AG04449 (cell line): ENCODE results near the gene ATG4D.
A peak's percentile ranks its signal among the peaks of the same experiment; 100 is the strongest.

Experiments
- CTCF ChIA-PET: fragments of 350-600 bp; formaldehyde crosslinking; extraction: SDS; loops from one replicate; lab custom pipeline; 2021; ENCODE audit warnings: antibody characterized with exemption; lab: Yijun Ruan, JAX
- POLR2A ChIA-PET: fragments of 400-600, 350-600 bp; formaldehyde crosslinking; extraction: SDS; loops from one replicate; lab custom pipeline; 2020; ENCODE audit warnings: antibody characterized with exemption, inconsistent platforms; lab: Yijun Ruan, JAX
- DNase-seq: peaks from one replicate; pipeline ENCODE4 v3.0.0-alpha.2; 2010; ENCODE audit warnings: low read depth, low spot score
- H3K4me3 ChIP-seq: 2 replicates; pipeline ENCODE4 v1.5.1; 2011; ENCODE audit warnings: low read depth, mild to moderate bottlenecking, control low read depth, low read length
- CTCF ChIP-seq: IDR thresholded peaks from one replicate; pipeline ENCODE4 v1.5.1; 2011; ENCODE audit warnings: mild to moderate bottlenecking, moderate library complexity, low read length, control low read depth, inconsistent platforms; ENCODE audit not compliant: insufficient read depth; ENCODE audit errors: missing control alignments

The ATG4D gene

DNA sequence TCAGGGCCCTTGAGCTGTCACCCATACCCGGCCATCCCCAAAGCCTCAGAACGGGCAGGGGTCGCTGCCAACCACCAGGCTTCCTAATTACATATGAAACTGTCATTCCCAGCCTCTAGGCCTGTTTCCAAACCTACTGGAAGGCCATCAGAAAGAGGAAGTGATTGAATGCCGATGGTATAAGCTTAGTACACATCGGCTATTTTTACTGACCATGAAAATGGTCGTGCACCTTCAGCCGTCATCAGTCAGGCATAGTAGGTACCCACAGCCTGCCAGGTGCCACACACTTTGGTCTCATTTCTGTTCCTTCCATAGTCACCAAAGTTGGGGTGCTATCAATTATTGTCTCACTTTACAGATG, 11.9 kb downstream of the ATG4D start:
- H3K4me3 ChIP-seq: no peak overlapping the region
- CTCF ChIA-PET: interaction anchor here (0.9 to 1.5 kb wide), 6 partner anchors 10 to 89 kb away, joined by 3 to 6 read pairs (median 3); partner anchors contain the start of gene KRI1
- POLR2A ChIA-PET: no interaction called here
- DNase-seq: no peak
- no peak for TF ChIP-seq CTCF

GRCh38 chr19:10557603-10558197, 14.0 kb downstream of the ATG4D start:
- DNase-seq: no peak
- TF ChIP-seq CTCF: no peak
- ChIA-PET POLR2A (interaction anchor here (0.7 kb wide), 1 partner anchor 32 kb away, joined by 3 read pairs; no protein-coding TSS in a partner anchor), CTCF (interaction anchor here (0.6 kb wide), 1 partner anchor 160 kb away, joined by 3 read pairs; no protein-coding TSS in a partner anchor)
- H3K4me3 ChIP-seq: no peak overlapping the region

- DNase-seq: no peak
- POLR2A ChIA-PET: no interaction called here
- TF ChIP-seq CTCF: no peak
- CTCF ChIA-PET: interaction anchor here (1.3 to 3.8 kb wide), 3 partner anchors 9 to 144 kb away, joined by 3 to 14 read pairs (median 4); no protein-coding TSS in a partner anchor
- H3K4me3 ChIP-seq: no peak overlapping the region
These were observed 16.4 kb downstream of the ATG4D start for GRCh38 chr19:10560154-10560553.

DNA sequence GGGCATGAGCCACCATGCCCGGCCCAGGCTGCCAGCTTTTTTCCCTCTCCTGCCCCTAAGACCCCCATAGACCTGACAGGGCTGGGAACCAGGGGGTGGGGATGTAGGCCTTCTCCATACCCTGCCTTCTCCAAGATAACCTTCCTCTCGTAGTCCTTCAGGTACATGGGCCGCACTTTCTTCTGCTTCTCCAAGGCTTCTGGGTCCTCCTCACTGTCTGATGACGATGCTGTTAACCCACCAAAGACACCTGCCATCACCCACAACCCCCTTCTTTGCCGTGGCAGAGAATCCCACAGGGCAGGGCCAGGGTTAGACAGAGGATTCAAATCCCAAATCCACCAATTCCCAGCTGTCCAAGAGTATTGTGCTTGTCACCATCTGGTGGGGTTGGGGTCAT, 18.9 kb downstream of the ATG4D start:
- no peak overlapping the region for H3K4me3 ChIP-seq
- CTCF ChIA-PET: interaction anchor here (1.5 to 3.8 kb wide), 3 partner anchors 10 to 14 kb away, joined by 4 to 14 read pairs (median 5); no protein-coding TSS in a partner anchor
- no peak for TF ChIP-seq CTCF
- POLR2A ChIA-PET: no interaction called here
- DNase-seq: no peak

DNA sequence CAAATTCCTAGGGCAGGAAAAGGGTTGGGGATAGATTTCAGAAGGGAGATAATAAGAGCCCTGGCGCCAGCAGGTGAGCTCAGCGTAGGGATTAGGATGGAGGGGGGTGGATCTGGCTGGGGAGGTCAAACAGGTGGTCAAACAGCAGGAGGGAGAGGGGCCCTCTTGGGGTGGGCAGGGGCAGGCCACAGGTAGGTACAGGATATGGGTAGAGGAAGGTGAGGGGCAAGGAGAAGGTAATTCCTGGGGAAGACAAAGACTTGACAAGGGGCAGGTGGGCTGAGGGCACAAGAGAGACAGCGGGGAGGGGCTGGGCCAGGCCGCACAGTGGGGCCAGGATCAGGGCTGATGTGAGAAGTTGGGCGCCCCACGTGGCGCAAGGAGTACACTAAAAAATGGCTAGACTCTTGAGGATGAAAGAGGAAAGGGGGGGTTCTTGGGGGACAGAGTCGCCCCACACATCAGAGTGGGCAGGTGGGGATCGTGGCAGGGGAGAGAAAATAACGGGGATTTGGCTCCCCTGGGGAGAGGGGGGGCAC, 21.4 kb downstream of the ATG4D start:
- ChIA-PET CTCF (interaction anchor here (1.0 to 2.5 kb wide), 3 partner anchors 12 to 82 kb away, joined by 3 to 10 read pairs (median 6); no protein-coding TSS in a partner anchor), POLR2A (no interaction called here)
- TF ChIP-seq CTCF: peak; percentile 51
- H3K4me3 ChIP-seq: peak overlapping the region; percentile 98
- no peak for DNase-seq
